Measurements from ENCODE around the gene SETBP1. TPM values are rescaled to one million over a fixed set of nuclear protein-coding genes. Genes with fewer than 3 reads are reported as not detected.

The SETBP1 gene
- total RNA-seq, 4 donors from 2014 or later, result 26.2 to 40.8 (median 33.6) TPM

DNA sequence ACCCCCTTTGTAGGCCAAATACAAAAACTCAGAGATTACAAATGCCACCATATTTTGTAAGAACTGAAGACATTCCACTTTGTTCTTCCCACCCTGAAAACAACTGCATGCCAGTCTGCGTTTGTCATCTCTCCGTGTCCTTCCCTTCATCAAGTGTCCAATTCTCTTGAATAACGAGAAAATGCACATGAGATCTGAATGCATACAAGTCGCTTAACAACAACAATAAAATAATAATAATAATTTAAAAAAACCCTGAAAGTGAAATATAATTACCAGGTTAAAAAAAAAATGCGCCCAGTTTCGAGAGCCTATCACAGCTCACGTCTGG is 2.0 kb upstream of the SETBP1 start:
- Histone ChIP-seq H3K27ac (peak overlapping the region in 3 of 4 donors; percentile 22 to 95 (median 73)), H3K36me3 (no peaks in the 10 kb centered on the region), H3K27me3 (no peaks in the 10 kb centered on the region), H3K9me3 (no peaks in the 10 kb centered on the region), H3K4me3 (peak overlapping the region; percentile 53 to 75 (median 60)), H3K4me1 (peaks cover 0 to 32% (median 2%) of the 10 kb centered on the region in 4 donors)
- TF ChIP-seq, protein P1, sequence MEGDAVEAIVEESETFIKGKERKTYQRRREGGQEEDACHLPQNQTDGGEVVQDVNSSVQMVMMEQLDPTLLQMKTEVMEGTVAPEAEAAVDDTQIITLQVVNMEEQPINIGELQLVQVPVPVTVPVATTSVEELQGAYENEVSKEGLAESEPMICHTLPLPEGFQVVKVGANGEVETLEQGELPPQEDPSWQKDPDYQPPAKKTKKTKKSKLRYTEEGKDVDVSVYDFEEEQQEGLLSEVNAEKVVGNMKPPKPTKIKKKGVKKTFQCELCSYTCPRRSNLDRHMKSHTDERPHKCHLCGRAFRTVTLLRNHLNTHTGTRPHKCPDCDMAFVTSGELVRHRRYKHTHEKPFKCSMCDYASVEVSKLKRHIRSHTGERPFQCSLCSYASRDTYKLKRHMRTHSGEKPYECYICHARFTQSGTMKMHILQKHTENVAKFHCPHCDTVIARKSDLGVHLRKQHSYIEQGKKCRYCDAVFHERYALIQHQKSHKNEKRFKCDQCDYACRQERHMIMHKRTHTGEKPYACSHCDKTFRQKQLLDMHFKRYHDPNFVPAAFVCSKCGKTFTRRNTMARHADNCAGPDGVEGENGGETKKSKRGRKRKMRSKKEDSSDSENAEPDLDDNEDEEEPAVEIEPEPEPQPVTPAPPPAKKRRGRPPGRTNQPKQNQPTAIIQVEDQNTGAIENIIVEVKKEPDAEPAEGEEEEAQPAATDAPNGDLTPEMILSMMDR (IDR thresholded peaks at IDR 0.05), result no peak
- TF ChIP-seq POLR2A (IDR thresholded peaks at IDR 0.05) (no peak), EP300 (IDR thresholded peaks at IDR 0.05) (no peak)
- WGBS, 2 donors, result 15% methylated on average over 7 of the region's 7 CpGs
- DNase-seq (ENCODE audit: low spot score in 2 of 2), result no peak

DNA sequence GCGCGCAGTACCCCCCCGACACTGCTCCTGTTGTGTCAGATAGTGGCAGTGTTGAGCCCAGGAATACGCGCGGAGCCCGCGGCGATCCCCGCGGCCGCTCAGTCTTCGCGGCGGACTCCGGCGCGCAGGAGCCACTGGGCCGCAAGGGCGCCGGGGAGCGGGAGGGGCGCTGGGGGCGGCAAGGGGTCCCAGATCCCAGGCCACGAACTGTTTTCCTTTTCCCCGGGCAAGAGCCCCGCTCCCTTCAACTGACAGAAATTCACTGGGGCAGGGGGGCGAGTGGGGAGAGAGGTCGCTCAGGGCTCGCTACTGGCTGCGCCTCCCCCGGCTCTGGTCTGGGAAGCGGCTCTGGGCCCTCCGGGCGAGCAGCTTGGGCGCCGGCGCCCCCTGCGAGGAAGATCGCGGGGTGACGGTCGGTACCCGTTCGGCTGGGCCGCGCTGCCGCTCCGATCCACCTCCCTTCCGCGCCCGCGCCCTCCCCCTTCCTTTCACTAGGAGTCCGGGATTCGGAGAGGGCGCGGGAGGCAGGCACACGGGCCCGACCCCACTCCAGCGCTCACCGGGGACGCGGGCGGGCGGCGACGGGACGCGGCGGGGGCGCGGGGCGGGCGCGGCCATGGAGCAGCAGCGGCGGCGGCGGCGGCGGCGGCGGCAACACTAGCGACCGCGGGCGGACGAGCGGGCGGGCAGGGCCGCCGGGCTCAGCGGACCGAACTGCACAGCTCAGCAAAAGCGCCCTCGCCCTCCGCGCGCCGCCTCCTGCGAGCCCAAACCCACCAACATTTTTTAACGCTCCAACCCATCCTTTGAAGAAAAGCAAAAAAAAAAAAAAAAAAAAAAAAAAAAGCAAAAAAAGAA is 1.4 kb upstream of the SETBP1 start:
- DNase-seq (ENCODE audit: low spot score in 2 of 2), result peak; percentile 76 to 84
- 1% methylated on average over 54 to 69 of the region's 102 CpGs for WGBS, 2 donors
- H3K27me3 ChIP-seq, result no peaks in the 10 kb centered on the region
- H3K36me3 ChIP-seq, result no peaks in the 10 kb centered on the region
- peaks cover 0 to 37% (median 2%) of the 10 kb centered on the region in 4 donors for H3K4me1 ChIP-seq
- H3K27ac ChIP-seq, result peak overlapping the region; percentile 73 to 95 (median 90)
- no peaks in the 10 kb centered on the region for H3K9me3 ChIP-seq
- H3K4me3 ChIP-seq, result peak overlapping the region; percentile 53 to 78 (median 70)
- TF ChIP-seq POLR2A (IDR thresholded peaks at IDR 0.05), result peak; percentile 28 to 66
- TF ChIP-seq, protein P1 (IDR thresholded peaks at IDR 0.05), result peak; percentile 54 to 80 (median 69)
- peak in 1 of 2 donors; percentile 84 for TF ChIP-seq EP300 (IDR thresholded peaks at IDR 0.05)

DNA sequence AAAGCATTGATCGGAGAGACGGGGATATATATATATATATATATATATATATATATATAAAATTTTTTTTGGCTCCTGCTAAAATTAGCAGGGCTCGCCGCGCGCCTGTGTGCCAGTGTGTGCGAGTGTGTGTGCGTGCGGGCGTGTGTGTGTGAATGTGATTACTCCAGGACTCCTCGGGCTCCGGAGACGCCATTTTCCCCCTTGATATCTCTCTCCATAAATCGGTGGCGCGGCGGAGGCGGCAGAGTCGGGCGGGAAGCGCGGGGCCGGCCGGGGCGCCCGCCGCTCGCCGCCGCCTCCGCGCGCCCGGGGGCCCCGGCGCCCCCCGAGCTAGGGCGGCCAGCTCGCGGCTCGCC is 795 bp upstream of the SETBP1 start:
- 0 to 1% methylated on average over 21 to 38 of the region's 41 CpGs for WGBS, 2 donors
- H3K27ac ChIP-seq, result peak overlapping the region; percentile 75 to 95 (median 84)
- no peaks in the 10 kb centered on the region for H3K36me3 ChIP-seq
- DNase-seq (ENCODE audit: low spot score in 2 of 2), result peak; percentile 47 to 58
- no peaks in the 10 kb centered on the region for H3K9me3 ChIP-seq
- H3K4me3 ChIP-seq, result peak overlapping the region; percentile 53 to 78 (median 70)
- peaks cover 0 to 41% (median 2%) of the 10 kb centered on the region in 4 donors for H3K4me1 ChIP-seq
- no peaks in the 10 kb centered on the region for H3K27me3 ChIP-seq
- TF ChIP-seq, protein P1 (IDR thresholded peaks at IDR 0.05), result no peak
- TF ChIP-seq EP300 (IDR thresholded peaks at IDR 0.05), result no peak
- no peak for TF ChIP-seq POLR2A (IDR thresholded peaks at IDR 0.05)

DNA sequence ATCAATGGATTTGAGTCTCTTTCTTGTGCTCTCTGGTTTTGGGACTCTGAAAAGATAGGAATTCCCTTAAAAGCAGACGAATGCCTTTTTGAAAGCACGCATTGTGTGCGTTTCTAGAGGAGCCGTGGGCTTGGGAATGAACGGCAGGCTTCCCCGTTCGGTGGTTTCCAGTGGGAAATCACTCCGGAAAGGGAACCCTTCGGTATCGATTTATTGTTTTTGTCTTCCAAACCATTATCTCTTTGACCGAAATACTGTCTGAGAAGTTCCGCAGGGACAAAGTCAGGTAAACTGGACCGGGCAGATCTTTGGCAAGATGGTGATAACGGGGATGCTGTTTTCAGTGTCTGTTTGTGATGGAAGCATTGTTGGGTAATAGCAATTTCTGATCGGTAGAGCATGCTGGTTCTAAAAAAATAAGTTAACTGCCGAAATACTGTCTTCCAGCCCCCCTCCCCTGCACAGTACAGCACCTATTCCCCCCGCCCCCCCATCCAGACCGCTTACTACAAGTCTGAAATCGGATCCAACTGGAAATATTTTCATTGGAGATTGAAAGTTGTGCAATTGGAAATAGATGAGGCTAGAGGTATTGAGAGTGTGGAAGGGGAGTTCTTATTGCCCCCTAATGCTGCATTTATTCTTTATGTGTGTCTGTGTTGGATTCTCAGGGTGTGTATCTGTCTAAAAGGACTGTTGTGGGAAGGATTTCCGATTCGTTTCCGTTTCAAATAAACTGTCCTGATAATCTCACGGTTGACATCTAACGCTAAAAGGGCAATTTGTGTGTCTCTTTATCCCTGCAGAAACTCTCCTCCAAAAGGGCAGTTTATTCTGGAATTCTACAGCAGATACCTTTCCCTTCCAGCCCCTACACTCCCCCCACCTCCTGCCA is 635 bp downstream of the SETBP1 start:
- 5 to 10% methylated on average over 24 of the region's 24 CpGs for WGBS, 2 donors
- H3K27me3 ChIP-seq, result no peaks in the 10 kb centered on the region
- no peaks in the 10 kb centered on the region for H3K36me3 ChIP-seq
- no peaks in the 10 kb centered on the region for H3K9me3 ChIP-seq
- TF ChIP-seq POLR2A (IDR thresholded peaks at IDR 0.05) (no peak), EP300 (IDR thresholded peaks at IDR 0.05) (no peak)
- TF ChIP-seq, protein P1 (IDR thresholded peaks at IDR 0.05), result no peak
- DNase-seq (ENCODE audit: low spot score in 2 of 2), result no peak
- peaks cover 0 to 44% (median 2%) of the 10 kb centered on the region in 4 donors for H3K4me1 ChIP-seq
- peak overlapping the region; percentile 53 to 78 (median 70) for H3K4me3 ChIP-seq
- H3K27ac ChIP-seq, result peak overlapping the region; percentile 75 to 95 (median 84)
